ENCODE measurements around the gene DPF3. TPM values are rescaled to one million over a fixed set of nuclear protein-coding genes. Genes with fewer than 3 reads are reported as not detected.

DPF3 gene
- total RNA-seq, 1 donor from 2014 or later: 0.90 TPM

DNA sequence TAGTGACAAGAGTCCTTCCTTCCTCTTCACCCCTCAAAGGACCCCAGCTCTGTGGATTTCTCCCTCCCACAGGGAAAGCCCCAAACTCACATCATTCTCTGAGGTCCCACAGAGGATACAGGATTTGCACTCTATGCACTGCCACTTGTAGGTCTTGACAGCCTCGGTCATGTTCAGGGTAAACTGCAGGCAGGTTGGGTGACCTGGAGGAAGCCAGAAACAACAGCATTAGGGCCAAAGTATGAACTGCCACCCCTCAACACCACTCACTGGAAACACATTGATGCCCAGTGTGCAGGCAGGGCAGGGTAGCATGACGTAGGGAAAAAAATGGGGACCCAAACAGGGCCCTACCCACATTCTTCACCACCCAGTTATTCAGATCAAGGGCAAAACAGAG, 264.4 kb downstream of the DPF3 start:
- Histone ChIP-seq H3K4me3 (no peak overlapping the region), H3K9me3 (no peaks in the 10 kb centered on the region), H3K27me3 (no peaks in the 10 kb centered on the region), H3K4me1 (no peaks in the 10 kb centered on the region), H3K27ac (no peak overlapping the region), H3K36me3 (no peaks in the 10 kb centered on the region)
- intact Hi-C loops (cut with DNase I): no loop called here
- DNase-seq (no peak), ATAC-seq (no peak)
- TF ChIP-seq, protein P1, sequence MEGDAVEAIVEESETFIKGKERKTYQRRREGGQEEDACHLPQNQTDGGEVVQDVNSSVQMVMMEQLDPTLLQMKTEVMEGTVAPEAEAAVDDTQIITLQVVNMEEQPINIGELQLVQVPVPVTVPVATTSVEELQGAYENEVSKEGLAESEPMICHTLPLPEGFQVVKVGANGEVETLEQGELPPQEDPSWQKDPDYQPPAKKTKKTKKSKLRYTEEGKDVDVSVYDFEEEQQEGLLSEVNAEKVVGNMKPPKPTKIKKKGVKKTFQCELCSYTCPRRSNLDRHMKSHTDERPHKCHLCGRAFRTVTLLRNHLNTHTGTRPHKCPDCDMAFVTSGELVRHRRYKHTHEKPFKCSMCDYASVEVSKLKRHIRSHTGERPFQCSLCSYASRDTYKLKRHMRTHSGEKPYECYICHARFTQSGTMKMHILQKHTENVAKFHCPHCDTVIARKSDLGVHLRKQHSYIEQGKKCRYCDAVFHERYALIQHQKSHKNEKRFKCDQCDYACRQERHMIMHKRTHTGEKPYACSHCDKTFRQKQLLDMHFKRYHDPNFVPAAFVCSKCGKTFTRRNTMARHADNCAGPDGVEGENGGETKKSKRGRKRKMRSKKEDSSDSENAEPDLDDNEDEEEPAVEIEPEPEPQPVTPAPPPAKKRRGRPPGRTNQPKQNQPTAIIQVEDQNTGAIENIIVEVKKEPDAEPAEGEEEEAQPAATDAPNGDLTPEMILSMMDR (IDR thresholded peaks at IDR 0.05): no peak

DNA sequence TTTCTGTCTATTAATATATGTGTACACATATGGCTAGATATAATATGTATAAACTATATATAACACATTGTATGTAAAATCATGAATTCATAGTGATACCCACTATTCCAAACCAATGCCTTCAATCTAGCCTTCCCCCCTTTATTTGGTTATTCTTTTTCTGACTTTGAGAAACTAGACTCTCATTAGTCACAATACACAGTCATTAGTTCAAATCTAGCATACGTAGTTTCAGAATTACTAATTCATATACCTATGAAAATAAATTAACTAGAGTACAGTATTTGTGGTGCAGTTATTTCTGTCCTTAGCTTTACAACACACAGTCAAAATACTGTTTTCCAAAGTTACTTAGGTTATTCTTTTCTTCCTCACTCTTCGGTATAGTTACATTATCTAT, 268.2 kb downstream of the DPF3 start:
- TF ChIP-seq, protein P1 (IDR thresholded peaks at IDR 0.05): no peak
- ATAC-seq (no peak), DNase-seq (no peak)
- Histone ChIP-seq H3K4me1 (no peaks in the 10 kb centered on the region), H3K9me3 (no peaks in the 10 kb centered on the region), H3K27ac (no peak overlapping the region), H3K36me3 (no peaks in the 10 kb centered on the region), H3K4me3 (no peak overlapping the region), H3K27me3 (no peaks in the 10 kb centered on the region)
- intact Hi-C loops (cut with DNase I): no loop called here

DNA sequence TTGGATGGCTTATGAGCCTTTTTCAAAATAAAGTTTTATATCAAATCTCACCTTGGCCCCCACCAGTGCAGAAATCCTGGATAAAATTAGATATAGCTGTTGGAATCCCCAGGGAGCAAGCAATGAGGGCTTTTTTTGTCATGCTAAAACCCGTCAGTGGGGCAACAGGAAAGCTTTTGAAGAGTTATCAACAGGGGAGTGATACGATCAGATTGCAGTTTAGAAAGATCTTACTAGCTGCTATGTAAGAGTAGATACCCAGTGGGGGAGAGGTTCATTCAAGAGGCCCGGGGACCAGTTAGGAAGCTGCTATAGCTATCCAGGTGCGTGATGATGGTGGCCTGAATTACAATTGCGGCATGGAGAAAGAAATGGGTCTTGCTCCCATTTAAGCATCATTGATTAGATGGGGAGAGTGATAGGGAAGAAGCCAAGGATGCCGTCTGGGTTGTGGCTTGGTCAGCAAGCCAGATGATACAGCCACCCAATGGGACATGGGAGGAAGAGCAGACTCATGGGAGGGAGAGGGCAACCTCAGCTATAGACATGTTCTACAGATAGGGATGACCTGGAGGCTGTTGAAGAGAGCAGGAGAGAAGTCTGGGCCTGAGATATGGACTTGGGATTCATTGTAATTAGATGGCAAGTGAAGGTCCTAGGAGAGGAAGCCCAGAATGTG, 272.4 kb downstream of the DPF3 start:
- no peaks in the 10 kb centered on the region for H3K9me3 ChIP-seq
- no peaks in the 10 kb centered on the region for H3K4me1 ChIP-seq
- no peaks in the 10 kb centered on the region for H3K36me3 ChIP-seq
- ATAC-seq: no peak
- TF ChIP-seq, protein P1 (IDR thresholded peaks at IDR 0.05): no peak
- H3K4me3 ChIP-seq: no peak overlapping the region
- intact Hi-C loops (cut with DNase I): no loop called here
- H3K27me3 ChIP-seq: no peaks in the 10 kb centered on the region
- H3K27ac ChIP-seq: no peak overlapping the region
- no peak for DNase-seq

DNA sequence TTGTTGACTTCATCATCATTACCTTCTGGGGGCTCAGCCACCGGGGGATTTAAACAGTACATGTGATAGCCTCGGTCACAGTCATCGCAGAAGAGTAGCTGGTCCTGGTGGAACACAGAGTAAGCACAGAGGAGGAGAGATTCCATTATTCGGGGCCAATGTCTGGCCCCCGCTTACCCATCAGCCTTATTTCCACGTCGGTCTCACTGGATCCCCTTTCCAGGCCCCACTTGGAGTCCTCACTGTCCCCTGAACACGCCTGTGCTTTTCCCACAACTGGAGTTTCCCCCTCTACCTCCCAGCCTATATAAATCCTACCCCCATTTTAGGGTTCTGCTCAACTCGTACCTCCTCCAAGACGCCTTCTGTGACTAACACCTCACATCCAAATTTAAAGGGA, 274.0 kb downstream of the DPF3 start:
- no peak for DNase-seq
- Histone ChIP-seq H3K27me3 (no peaks in the 10 kb centered on the region), H3K4me1 (no peaks in the 10 kb centered on the region), H3K9me3 (no peaks in the 10 kb centered on the region), H3K27ac (no peak overlapping the region), H3K4me3 (no peak overlapping the region), H3K36me3 (no peaks in the 10 kb centered on the region)
- intact Hi-C loops (cut with DNase I): no loop called here
- ATAC-seq: no peak
- TF ChIP-seq, protein P1 (IDR thresholded peaks at IDR 0.05): no peak

DNA sequence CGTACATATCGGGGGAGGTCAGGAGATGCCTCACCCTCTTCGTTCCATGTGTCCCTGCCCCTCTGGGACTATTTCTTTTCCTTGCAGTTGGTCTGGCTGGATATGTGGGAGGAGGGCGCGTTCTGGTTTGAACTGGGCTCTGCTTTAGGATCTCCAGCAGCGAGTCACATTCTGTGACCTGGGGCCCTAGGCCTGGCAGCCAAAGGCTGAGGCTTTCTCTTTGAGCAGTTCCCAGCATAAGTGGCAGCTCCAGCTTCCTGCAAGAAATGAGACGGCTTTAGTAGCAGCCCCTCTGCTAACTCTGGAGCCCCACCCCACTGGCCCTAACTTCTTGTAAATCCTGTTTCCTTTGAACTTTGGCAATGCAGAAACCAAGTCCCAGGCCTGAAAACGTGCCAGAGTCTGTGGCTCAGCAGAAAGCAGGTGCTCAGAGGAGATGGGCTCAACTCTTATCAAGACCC, 274.8 kb downstream of the DPF3 start:
- Histone ChIP-seq H3K36me3 (no peaks in the 10 kb centered on the region), H3K27me3 (no peaks in the 10 kb centered on the region), H3K27ac (no peak overlapping the region), H3K9me3 (no peaks in the 10 kb centered on the region), H3K4me1 (no peaks in the 10 kb centered on the region), H3K4me3 (no peak overlapping the region)
- ATAC-seq: no peak
- intact Hi-C loops (cut with DNase I): no loop called here
- no peak for DNase-seq
- TF ChIP-seq, protein P1 (IDR thresholded peaks at IDR 0.05): no peak

DNA sequence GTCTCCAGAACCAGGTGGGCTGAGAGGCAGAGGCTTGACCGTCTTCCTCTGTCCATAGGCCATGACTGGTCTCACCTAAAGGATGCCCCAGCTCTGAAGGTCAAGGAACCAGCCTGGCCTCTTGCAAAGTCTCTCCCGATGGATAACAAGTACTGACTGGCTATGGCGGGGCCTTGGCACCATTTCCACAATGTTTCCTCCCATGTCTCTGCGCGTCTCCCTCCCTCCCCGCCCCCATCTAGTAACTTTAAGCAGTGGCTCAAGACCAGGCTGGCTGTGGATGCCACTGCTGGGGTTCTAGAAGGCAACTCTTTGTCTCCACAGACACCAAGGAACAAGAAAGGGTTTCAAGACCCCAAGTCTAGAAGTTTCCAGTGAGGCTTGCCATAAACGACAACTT, 275.5 kb downstream of the DPF3 start:
- Histone ChIP-seq H3K27me3 (no peaks in the 10 kb centered on the region), H3K36me3 (no peaks in the 10 kb centered on the region), H3K27ac (no peak overlapping the region), H3K4me1 (no peaks in the 10 kb centered on the region), H3K4me3 (no peak overlapping the region), H3K9me3 (no peaks in the 10 kb centered on the region)
- intact Hi-C loops (cut with DNase I): no loop called here
- TF ChIP-seq, protein P1 (IDR thresholded peaks at IDR 0.05): no peak
- ATAC-seq (no peak), DNase-seq (no peak)

Measured in upper lobe of right lung (tissue), 1 donor.